Calu3 (cell line): Measurements from ENCODE around the gene EGFR. TPM values are rescaled to one million over a fixed set of nuclear protein-coding genes. Genes with fewer than 3 reads are reported as not detected.

Experiments
- BruUV-seq: library from RNA; stranded (reverse); fragments of 400-500 nt; replicated peaks from 2 replicates; lab custom pipeline; 2021; lab: Mats Ljungman, UMichigan
- CTCF ChIA-PET: fragments of 300-600 bp; sonication (Branson Sonifier 250); formaldehyde crosslinking; loops from one replicate; lab custom pipeline; 2022; ENCODE audit warnings: antibody characterized with exemption; lab: Charles Lee
- DNase-seq: peaks from one replicate; pipeline ENCODE4 v3.0.0; 2022
- H3K27ac Mint-ChIP-seq: one replicate; pipeline ENCODE4 v1.8.0; 2022; ENCODE audit warnings: mixed read lengths; ENCODE audit not compliant: unreplicated experiment
- H3K27me3 Mint-ChIP-seq: one replicate; pipeline ENCODE4 v1.8.0; 2022; ENCODE audit warnings: mixed read lengths; ENCODE audit not compliant: unreplicated experiment
- H3K36me3 Mint-ChIP-seq: one replicate; pipeline ENCODE4 v1.8.0; 2022; ENCODE audit warnings: mild to moderate bottlenecking, moderate library complexity, mixed read lengths; ENCODE audit not compliant: insufficient read depth, unreplicated experiment
- H3K4me1 Mint-ChIP-seq: one replicate; pipeline ENCODE4 v1.8.0; 2022; ENCODE audit warnings: mild to moderate bottlenecking, low read depth, mixed read lengths; ENCODE audit not compliant: unreplicated experiment
- H3K4me3 Mint-ChIP-seq: one replicate; pipeline ENCODE4 v1.8.0; 2022; ENCODE audit warnings: mild to moderate bottlenecking, low read depth, moderate library complexity, mixed read lengths; ENCODE audit not compliant: unreplicated experiment
- H3K9me3 Mint-ChIP-seq: one replicate; pipeline ENCODE4 v1.8.0; 2022; ENCODE audit warnings: low read depth, mixed read lengths; ENCODE audit not compliant: unreplicated experiment
- intact Hi-C: fragments of 100-400 bp; cut with micrococcal nuclease; formaldehyde crosslinking; loops from one replicate; pipeline ENCODE4 v1.10.0; 2022; ENCODE audit not compliant: unreplicated experiment
- total RNA-seq: library from RNA; stranded (reverse); gene quantifications from 2 replicates; pipeline ENCODE4 v1.2.3, GENCODE V29; 2022
- TF ChIP-seq, protein P1 (sequence below): fragments of 200-600 bp; IDR thresholded peaks from one replicate; pipeline ENCODE4 v1.8.0; 2022; ENCODE audit warnings: antibody characterized with exemption; ENCODE audit not compliant: unreplicated experiment

Gene EGFR
- total RNA-seq, 1 experiment from 2014 or later, result 87.4 TPM

DNA sequence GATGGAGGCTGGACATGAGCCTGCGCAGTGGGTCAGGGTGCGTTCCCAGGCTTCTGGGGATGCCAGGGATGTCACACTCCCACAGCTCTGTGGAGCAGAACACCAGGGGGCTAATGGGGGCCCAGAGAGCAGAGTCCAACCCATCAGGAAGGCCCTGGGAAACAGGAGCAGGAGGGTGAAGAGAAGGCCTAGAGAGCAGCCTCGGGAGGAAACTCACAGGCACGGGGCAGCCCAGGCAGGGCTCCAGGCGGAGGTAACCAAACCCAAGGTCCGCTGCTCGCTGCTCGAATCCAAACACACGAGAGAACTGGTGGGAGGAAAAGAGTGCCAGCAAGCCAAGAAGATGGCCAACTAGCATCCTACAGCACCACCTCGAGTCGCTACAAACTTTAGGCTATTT lies 215.6 kb downstream of the EGFR start:
- peaks cover 78% of the 10 kb centered on the region for H3K27me3 Mint-ChIP-seq
- CTCF ChIA-PET, result no interaction called here

DNA sequence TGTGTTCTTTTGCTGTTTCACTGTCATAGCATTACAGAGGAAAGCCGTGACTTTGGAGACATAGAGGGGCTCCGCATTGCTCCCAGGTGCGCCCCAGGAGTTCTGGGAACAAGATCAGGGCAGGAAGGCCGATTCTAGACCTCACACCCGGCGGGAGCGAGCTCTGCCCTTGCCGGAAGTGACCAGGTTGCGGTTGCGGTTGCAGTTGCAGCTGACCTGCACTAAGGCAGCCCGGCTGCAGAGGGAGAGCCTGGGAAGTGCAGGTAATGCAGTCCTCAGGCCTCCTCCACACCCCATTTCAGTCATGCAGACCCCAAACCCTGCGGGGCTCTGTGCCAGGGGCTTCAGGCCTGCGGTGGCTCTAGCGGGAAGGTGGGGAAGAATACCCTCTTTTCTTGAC lies 216.3 kb downstream of the EGFR start:
- TF ChIP-seq, protein P1, sequence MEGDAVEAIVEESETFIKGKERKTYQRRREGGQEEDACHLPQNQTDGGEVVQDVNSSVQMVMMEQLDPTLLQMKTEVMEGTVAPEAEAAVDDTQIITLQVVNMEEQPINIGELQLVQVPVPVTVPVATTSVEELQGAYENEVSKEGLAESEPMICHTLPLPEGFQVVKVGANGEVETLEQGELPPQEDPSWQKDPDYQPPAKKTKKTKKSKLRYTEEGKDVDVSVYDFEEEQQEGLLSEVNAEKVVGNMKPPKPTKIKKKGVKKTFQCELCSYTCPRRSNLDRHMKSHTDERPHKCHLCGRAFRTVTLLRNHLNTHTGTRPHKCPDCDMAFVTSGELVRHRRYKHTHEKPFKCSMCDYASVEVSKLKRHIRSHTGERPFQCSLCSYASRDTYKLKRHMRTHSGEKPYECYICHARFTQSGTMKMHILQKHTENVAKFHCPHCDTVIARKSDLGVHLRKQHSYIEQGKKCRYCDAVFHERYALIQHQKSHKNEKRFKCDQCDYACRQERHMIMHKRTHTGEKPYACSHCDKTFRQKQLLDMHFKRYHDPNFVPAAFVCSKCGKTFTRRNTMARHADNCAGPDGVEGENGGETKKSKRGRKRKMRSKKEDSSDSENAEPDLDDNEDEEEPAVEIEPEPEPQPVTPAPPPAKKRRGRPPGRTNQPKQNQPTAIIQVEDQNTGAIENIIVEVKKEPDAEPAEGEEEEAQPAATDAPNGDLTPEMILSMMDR, result no peak
- CTCF ChIA-PET, result no interaction called here
- H3K4me1 Mint-ChIP-seq, result no peaks in the 10 kb centered on the region
- H3K9me3 Mint-ChIP-seq, result no peaks in the 10 kb centered on the region
- H3K27ac Mint-ChIP-seq, result no peak overlapping the region
- no peak overlapping the region for H3K4me3 Mint-ChIP-seq
- H3K27me3 Mint-ChIP-seq, result peaks cover 78% of the 10 kb centered on the region
- DNase-seq, result no peak
- BruUV-seq, result no TSS peak
- no peaks in the 10 kb centered on the region for H3K36me3 Mint-ChIP-seq
- intact Hi-C loops, result no loop called here

More for the DNA sequence above, 215.6 kb downstream of the EGFR start:
- no peak overlapping the region for H3K27ac Mint-ChIP-seq
- TF ChIP-seq, protein P1, result no peak
- BruUV-seq, result no TSS peak
- H3K4me1 Mint-ChIP-seq, result no peaks in the 10 kb centered on the region
- H3K9me3 Mint-ChIP-seq, result no peaks in the 10 kb centered on the region
- no peak for DNase-seq
- intact Hi-C loops, result no loop called here
- no peak overlapping the region for H3K4me3 Mint-ChIP-seq
- no peaks in the 10 kb centered on the region for H3K36me3 Mint-ChIP-seq

DNA sequence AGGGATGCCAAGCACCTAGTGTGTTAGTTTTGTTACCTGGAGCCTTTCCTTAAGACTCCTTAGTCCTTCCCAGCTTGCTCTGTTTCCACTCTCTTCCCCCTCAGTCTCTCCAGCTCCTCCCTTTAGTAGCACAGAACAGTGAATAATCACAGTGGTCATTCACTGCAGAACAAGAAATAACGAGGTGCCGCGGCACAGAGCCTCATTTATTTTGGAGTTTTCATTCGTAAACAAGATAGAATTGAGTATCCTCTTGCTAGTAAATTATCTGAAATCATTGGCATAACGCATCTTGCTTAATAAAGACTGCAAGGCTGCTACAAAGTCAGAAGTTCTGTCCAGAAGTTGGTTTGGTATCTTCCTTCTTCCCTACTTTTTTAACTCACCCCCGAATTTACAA lies 217.0 kb downstream of the EGFR start:
- TF ChIP-seq, protein P1, result no peak
- intact Hi-C loops, result no loop called here
- Mint-ChIP-seq H3K4me3 (no peak overlapping the region), H3K27ac (no peak overlapping the region), H3K36me3 (no peaks in the 10 kb centered on the region), H3K27me3 (peaks cover 78% of the 10 kb centered on the region), H3K4me1 (no peaks in the 10 kb centered on the region), H3K9me3 (no peaks in the 10 kb centered on the region)
- no peak for DNase-seq
- no TSS peak for BruUV-seq
- CTCF ChIA-PET, result no interaction called here

DNA sequence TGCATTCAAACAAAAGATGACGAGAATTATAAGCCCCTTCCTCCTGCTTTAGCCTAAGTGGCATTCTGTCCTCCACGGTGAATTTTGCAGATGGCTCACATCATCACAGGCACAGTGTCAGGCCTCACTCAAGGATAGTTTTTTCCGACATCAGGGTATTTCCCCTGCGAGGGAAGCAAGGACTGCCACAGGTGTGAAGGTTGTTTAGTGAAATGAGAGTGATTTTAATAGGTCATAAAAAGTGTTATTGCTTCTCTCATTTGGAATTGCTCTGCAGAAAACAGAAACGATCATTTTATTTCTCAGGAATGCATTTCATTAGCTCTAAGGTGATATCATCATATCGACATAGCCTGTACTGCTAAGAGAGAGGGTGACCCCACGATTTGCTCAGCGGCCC lies 217.7 kb downstream of the EGFR start:
- Mint-ChIP-seq H3K4me3 (no peak overlapping the region), H3K9me3 (no peaks in the 10 kb centered on the region), H3K4me1 (no peaks in the 10 kb centered on the region), H3K36me3 (no peaks in the 10 kb centered on the region), H3K27ac (no peak overlapping the region), H3K27me3 (peaks cover 74% of the 10 kb centered on the region)
- no TSS peak for BruUV-seq
- TF ChIP-seq, protein P1, result no peak
- CTCF ChIA-PET, result no interaction called here
- intact Hi-C loops, result no loop called here
- no peak for DNase-seq
